OCI-LY7 (cell line): Measurements from ENCODE around the gene IGSF10. TPM values are rescaled to one million over a fixed set of nuclear protein-coding genes. Genes with fewer than 3 reads are reported as not detected.

Experiments
- BruUV-seq: library from RNA; stranded (reverse); fragments of 400-500 nt; replicated peaks from 2 replicates; lab custom pipeline; 2021; lab: Mats Ljungman, UMichigan
- CTCF ChIA-PET: fragments of 300-600 bp; sonication (Branson Sonifier 250); formaldehyde crosslinking; loops from one replicate; lab custom pipeline; 2022; ENCODE audit warnings: antibody characterized with exemption; ENCODE audit not compliant: unreplicated experiment; lab: Charles Lee
- POLR2A ChIA-PET: fragments of 300-600 bp; sonication (Branson Sonifier 250); formaldehyde crosslinking; loops from one replicate; lab custom pipeline; 2022; ENCODE audit warnings: antibody characterized with exemption; lab: Charles Lee
- DNase-seq: peaks from one replicate; pipeline ENCODE4 v3.0.0-alpha.2; 2015; ENCODE audit warnings: low spot score
- H2AFZ ChIP-seq: fragments of 200-600 bp; sonication (generic), shearing (Covaris generic); 2 replicates; pipeline ENCODE4 v1.6.1; 2014; ENCODE audit warnings: mild to moderate bottlenecking, antibody characterized with exemption, low read length, moderate library complexity
- H3K27ac ChIP-seq: fragments of 200-600 bp; sonication (generic); 2 replicates; pipeline ENCODE4 v1.5.1; 2014; ENCODE audit warnings: mixed run types, low read depth, mild to moderate bottlenecking, moderate library complexity, low read length, inconsistent platforms; ENCODE audit not compliant: poor library complexity, severe bottlenecking
- H3K36me3 ChIP-seq: fragments of 200-600 bp; sonication (generic); 2 replicates; pipeline ENCODE4 v1.6.1; 2014; ENCODE audit warnings: mild to moderate bottlenecking, antibody characterized with exemption, low read length, moderate library complexity, mixed read lengths; ENCODE audit not compliant: insufficient read depth
- H3K4me1 ChIP-seq: fragments of 200-600 bp; sonication (generic); 2 replicates; pipeline ENCODE4 v1.5.1; 2014; ENCODE audit warnings: mild to moderate bottlenecking, low read length; ENCODE audit not compliant: insufficient read depth, poor library complexity, severe bottlenecking
- H3K4me2 ChIP-seq: fragments of 200-600 bp; sonication (generic); 2 replicates; pipeline ENCODE4 v1.6.1; 2014; ENCODE audit warnings: mild to moderate bottlenecking, low read length
- H3K4me3 ChIP-seq: fragments of 200-600 bp; sonication (generic); 2 replicates; pipeline ENCODE4 v1.5.1; 2014; ENCODE audit warnings: mild to moderate bottlenecking, low read depth, low read length; ENCODE audit not compliant: poor library complexity, severe bottlenecking
- H3K79me2 ChIP-seq: fragments of 200-600 bp; sonication (generic); 2 replicates; pipeline ENCODE4 v1.6.1; 2016; ENCODE audit warnings: low read depth, mild to moderate bottlenecking, low read length, moderate library complexity, mixed read lengths; ENCODE audit not compliant: insufficient read depth
- H3K9me2 ChIP-seq: fragments of 200-600 bp; sonication (generic); 2 replicates; pipeline ENCODE4 v1.6.1; 2016; ENCODE audit warnings: mild to moderate bottlenecking, low read length, mixed read lengths; ENCODE audit not compliant: insufficient read depth
- H3K9me3 ChIP-seq: fragments of 200-600 bp; sonication (generic); 2 replicates; pipeline ENCODE4 v1.6.1; 2014; ENCODE audit warnings: mild to moderate bottlenecking, mixed run types, low read length, mixed read lengths
- H4K20me1 ChIP-seq: fragments of 200-600 bp; sonication (generic); 2 replicates; pipeline ENCODE4 v1.6.1; 2014; ENCODE audit warnings: mild to moderate bottlenecking, antibody characterized with exemption, low read length, moderate library complexity, mixed read lengths; ENCODE audit not compliant: insufficient read depth
- EZH2phosphoT487 ChIP-seq: fragments of 200-600 bp; sonication (generic); IDR thresholded peaks from 2 replicates; pipeline ENCODE4 v1.6.1; 2018; ENCODE audit warnings: low read depth, borderline replicate concordance, mild to moderate bottlenecking, mixed run types, antibody characterized with exemption, low read length, moderate library complexity, mixed read lengths
- intact Hi-C: fragments of 100-400 bp; cut with micrococcal nuclease; formaldehyde crosslinking; loops from one replicate; pipeline ENCODE4 v1.10.0; 2022; ENCODE audit not compliant: unreplicated experiment
- small RNA-seq: library from RNA; depleted of rRNA; stranded (forward); fragments of <200 nt; gene quantifications from one replicate; pipeline ENCODE3, GENCODE V24; 2014
- total RNA-seq, 2 experiments: library from RNA; depleted of rRNA in 1 of 2; stranded (reverse); fragments of >200 nt in 1 of 2; shearing (Covaris generic) in 1 of 2; gene quantifications; 2 replicates each; pipeline ENCODE4 v1.2.3, GENCODE V29; 2014 to 2022
- TF ChIP-seq, protein P1 (sequence below): fragments of 200-600 bp; sonication (generic); conservative IDR thresholded peaks from 2 replicates; pipeline ENCODE4 v1.5.1; 2014; ENCODE audit warnings: mild to moderate bottlenecking, antibody characterized with exemption, low read length, moderate library complexity, mixed read lengths

Gene IGSF10
- total RNA-seq, 2 experiments from 2014 or later: not detected

DNA sequence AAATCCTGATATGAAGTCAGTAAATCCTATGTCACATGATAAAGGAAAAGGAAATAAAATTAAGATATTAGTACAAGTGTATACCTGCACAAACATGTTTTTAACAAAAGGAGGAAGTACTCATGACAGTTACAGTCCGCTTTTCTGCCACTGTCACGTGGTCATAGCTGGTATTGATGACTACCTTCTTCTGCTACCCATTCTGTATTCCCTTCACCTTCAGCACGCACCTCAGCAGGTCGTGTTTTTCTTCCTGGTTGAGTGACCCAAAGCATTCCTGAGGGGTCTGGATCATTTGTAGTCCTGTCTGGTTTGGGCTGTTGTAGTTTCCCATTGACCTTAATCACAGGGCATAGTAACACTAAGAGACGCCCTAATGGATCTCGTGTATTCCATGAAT lies 41.1 kb downstream of the IGSF10 start:
- Histone ChIP-seq H2AFZ (no peak overlapping the region), H3K79me2 (no peaks in the 10 kb centered on the region), H3K4me1 (no peaks in the 10 kb centered on the region), H3K9me3 (no peaks in the 10 kb centered on the region), H3K9me2 (no peaks in the 10 kb centered on the region), H3K4me3 (no peak overlapping the region), H4K20me1 (no peaks in the 10 kb centered on the region), H3K27ac (no peak overlapping the region), H3K36me3 (no peaks in the 10 kb centered on the region), H3K4me2 (no peak overlapping the region)
- ChIA-PET CTCF (no interaction called here), POLR2A (no interaction called here)
- no TSS peak for BruUV-seq
- intact Hi-C loops: no loop called here
- TF ChIP-seq, protein P1, sequence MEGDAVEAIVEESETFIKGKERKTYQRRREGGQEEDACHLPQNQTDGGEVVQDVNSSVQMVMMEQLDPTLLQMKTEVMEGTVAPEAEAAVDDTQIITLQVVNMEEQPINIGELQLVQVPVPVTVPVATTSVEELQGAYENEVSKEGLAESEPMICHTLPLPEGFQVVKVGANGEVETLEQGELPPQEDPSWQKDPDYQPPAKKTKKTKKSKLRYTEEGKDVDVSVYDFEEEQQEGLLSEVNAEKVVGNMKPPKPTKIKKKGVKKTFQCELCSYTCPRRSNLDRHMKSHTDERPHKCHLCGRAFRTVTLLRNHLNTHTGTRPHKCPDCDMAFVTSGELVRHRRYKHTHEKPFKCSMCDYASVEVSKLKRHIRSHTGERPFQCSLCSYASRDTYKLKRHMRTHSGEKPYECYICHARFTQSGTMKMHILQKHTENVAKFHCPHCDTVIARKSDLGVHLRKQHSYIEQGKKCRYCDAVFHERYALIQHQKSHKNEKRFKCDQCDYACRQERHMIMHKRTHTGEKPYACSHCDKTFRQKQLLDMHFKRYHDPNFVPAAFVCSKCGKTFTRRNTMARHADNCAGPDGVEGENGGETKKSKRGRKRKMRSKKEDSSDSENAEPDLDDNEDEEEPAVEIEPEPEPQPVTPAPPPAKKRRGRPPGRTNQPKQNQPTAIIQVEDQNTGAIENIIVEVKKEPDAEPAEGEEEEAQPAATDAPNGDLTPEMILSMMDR: no peak
- no peak for TF ChIP-seq EZH2phosphoT487
- no peak for DNase-seq

- Histone ChIP-seq H2AFZ (no peak overlapping the region), H3K27ac (no peak overlapping the region), H3K36me3 (peaks cover 14% of the 10 kb centered on the region), H3K4me2 (no peak overlapping the region), H3K79me2 (no peaks in the 10 kb centered on the region), H4K20me1 (no peaks in the 10 kb centered on the region), H3K9me2 (no peaks in the 10 kb centered on the region), H3K4me3 (no peak overlapping the region), H3K4me1 (no peaks in the 10 kb centered on the region), H3K9me3 (no peaks in the 10 kb centered on the region)
- CTCF ChIA-PET: no interaction called here
- POLR2A ChIA-PET: interaction anchor here (0.6 to 1.3 kb wide), 2 partner anchors 9 to 27 kb away, joined by 3 to 6 read pairs; no protein-coding TSS in a partner anchor
- no peak for DNase-seq
- TF ChIP-seq, protein P1: no peak
- TF ChIP-seq EZH2phosphoT487: no peak
- intact Hi-C loops: no loop called here
- BruUV-seq: no TSS peak
Observed at GRCh38 chr3:151415289-151415688, 45.6 kb downstream of the IGSF10 start.

GRCh38 chr3:151412989-151413388 lies 47.9 kb downstream of the IGSF10 start:
- peaks cover 14% of the 10 kb centered on the region for H3K36me3 ChIP-seq
- H3K27ac ChIP-seq: no peak overlapping the region
- no peaks in the 10 kb centered on the region for H3K4me1 ChIP-seq
- no TSS peak for BruUV-seq
- TF ChIP-seq, protein P1: peak; percentile 56
- no peak for TF ChIP-seq EZH2phosphoT487
- H3K9me2 ChIP-seq: no peaks in the 10 kb centered on the region
- H3K9me3 ChIP-seq: no peaks in the 10 kb centered on the region
- no peaks in the 10 kb centered on the region for H4K20me1 ChIP-seq
- no peaks in the 10 kb centered on the region for H3K79me2 ChIP-seq
- intact Hi-C loops: no loop called here
- no peak overlapping the region for H3K4me2 ChIP-seq
- ChIA-PET POLR2A (interaction anchor here (1.2 to 1.3 kb wide), 2 partner anchors 8 to 18 kb away, joined by 3 read pairs; no protein-coding TSS in a partner anchor), CTCF (no interaction called here)
- no peak overlapping the region for H2AFZ ChIP-seq
- DNase-seq: no peak
- H3K4me3 ChIP-seq: no peak overlapping the region

Small RNA genes lying within 50 kb of the gene (small RNA-seq; reads per million reads assigned to genes)
- gene AC117454.1: not detected

Other genes with a start within 250 kb of the IGSF10 start
- not detected in 2 replicates for gene P2RY14, start 182.5 kb downstream of the IGSF10 start, total RNA-seq (2014; rRNA removed; shearing (Covaris generic))
- gene P2RY14, start 182.5 kb downstream of the IGSF10 start, total RNA-seq (2022): not detected in 2 replicates
- not detected in 2 replicates for gene GPR87, start 144.2 kb downstream of the IGSF10 start, total RNA-seq (2014; rRNA removed; shearing (Covaris generic))
- gene GPR87, start 144.2 kb downstream of the IGSF10 start, total RNA-seq (2022): not detected in 2 replicates
- not detected in 2 replicates for gene P2RY13, start 131.5 kb downstream of the IGSF10 start, total RNA-seq (2014; rRNA removed; shearing (Covaris generic))
- gene P2RY13, start 131.5 kb downstream of the IGSF10 start, total RNA-seq (2022): not detected in 2 replicates
- 0.19 TPM in 1 of 2 replicates, not detected in the other for gene P2RY12, start 76.3 kb downstream of the IGSF10 start, total RNA-seq (2014; rRNA removed; shearing (Covaris generic))
- gene P2RY12, start 76.3 kb downstream of the IGSF10 start, total RNA-seq (2022): 0.28 TPM in 1 of 2 replicates, not detected in the other